Cardiac muscle cell (in vitro differentiated cells and primary cell): ENCODE measurements around the gene MYO3B. TPM values are rescaled to one million over a fixed set of nuclear protein-coding genes. Genes with fewer than 3 reads are reported as not detected.
"Not testable (repeated sequence)": the region's sequence is repeated elsewhere in the genome, so short reads cannot be mapped to it uniquely, and the experiment has no call there.

Source experiments
- DNase-seq, 2 donors: peaks; one replicate each; pipeline versions ENCODE4 v3.0.0 to v3.0.0-alpha.2; 2010 to 2017; ENCODE audit warnings: low read depth in 1 of 2, low spot score in 1 of 2
- H3K27ac ChIP-seq: fragments of 200-600 bp; sonication (generic); 2 replicates; pipeline ENCODE4 v1.5.1; 2016
- H3K27me3 ChIP-seq: fragments of 200-600 bp; sonication (generic); 2 replicates; pipeline ENCODE4 v1.6.0; 2016; ENCODE audit warnings: control low read depth
- H3K36me3 ChIP-seq: fragments of 200-600 bp; sonication (generic); 2 replicates; pipeline ENCODE4 v1.5.1; 2016; ENCODE audit warnings: control low read depth
- H3K4me1 ChIP-seq: fragments of 200-600 bp; sonication (generic); 2 replicates; pipeline ENCODE4 v1.8.1; 2017; ENCODE audit warnings: low read depth, mild to moderate bottlenecking, mixed run types
- H3K4me3 ChIP-seq: fragments of 200-600 bp; sonication (generic); 2 replicates; pipeline ENCODE4 v1.5.1; 2016; ENCODE audit warnings: mild to moderate bottlenecking
- H3K9me3 ChIP-seq: fragments of 200-600 bp; sonication (generic); 2 replicates; pipeline ENCODE4 v1.5.1; 2017; ENCODE audit warnings: low read depth, mild to moderate bottlenecking, control low read depth
- polyA plus RNA-seq: library from polyadenylated mRNA; unstranded; fragments of >200 nt; fragmentation: Nextera tagmentation; extraction: Ambion mirVana; gene quantifications from 2 replicates; pipeline ENCODE4 v1.2.1, GENCODE V29; 2016
- total RNA-seq: library from RNA; depleted of rRNA; stranded (reverse); fragments of >200 nt; gene quantifications from 2 replicates; pipeline ENCODE4 v1.2.3, GENCODE V29; 2016
- TF ChIP-seq, protein P1 (sequence below): IDR thresholded peaks from 2 replicates; pipeline ENCODE4 v1.5.1; 2012; ENCODE audit warnings: low read depth, mild to moderate bottlenecking, low read length

Gene MYO3B
- total and polyA plus RNA-seq, 2 experiments from 2014 or later, result not detected

DNA sequence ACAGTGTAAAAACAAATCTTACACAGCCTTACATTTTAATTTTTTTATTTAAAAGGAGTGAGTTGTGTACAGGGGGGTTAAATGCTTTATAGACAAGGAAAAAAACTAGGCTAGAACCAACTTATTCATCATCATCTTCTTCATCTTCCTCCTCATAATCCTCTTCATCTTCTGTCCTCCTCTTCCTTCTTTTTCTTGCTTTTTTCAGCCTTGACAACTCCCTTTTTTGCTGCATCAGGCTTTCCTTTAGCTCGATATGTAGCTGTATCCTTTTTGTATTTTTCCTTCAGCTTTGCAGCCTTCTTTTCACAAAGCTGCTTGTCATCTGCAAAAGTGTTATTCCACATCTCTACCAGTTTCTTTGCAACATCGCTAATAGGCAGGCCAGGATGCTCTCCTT is 423.5 kb downstream of the MYO3B start:
- no peak overlapping the region for H3K4me3 ChIP-seq
- no peaks in the 10 kb centered on the region for H3K4me1 ChIP-seq
- DNase-seq, result no peak
- H3K27ac ChIP-seq, result no peak overlapping the region
- no peaks in the 10 kb centered on the region for H3K27me3 ChIP-seq
- H3K36me3 ChIP-seq, result no peaks in the 10 kb centered on the region
- H3K9me3 ChIP-seq, result no peaks in the 10 kb centered on the region
- TF ChIP-seq, protein P1, sequence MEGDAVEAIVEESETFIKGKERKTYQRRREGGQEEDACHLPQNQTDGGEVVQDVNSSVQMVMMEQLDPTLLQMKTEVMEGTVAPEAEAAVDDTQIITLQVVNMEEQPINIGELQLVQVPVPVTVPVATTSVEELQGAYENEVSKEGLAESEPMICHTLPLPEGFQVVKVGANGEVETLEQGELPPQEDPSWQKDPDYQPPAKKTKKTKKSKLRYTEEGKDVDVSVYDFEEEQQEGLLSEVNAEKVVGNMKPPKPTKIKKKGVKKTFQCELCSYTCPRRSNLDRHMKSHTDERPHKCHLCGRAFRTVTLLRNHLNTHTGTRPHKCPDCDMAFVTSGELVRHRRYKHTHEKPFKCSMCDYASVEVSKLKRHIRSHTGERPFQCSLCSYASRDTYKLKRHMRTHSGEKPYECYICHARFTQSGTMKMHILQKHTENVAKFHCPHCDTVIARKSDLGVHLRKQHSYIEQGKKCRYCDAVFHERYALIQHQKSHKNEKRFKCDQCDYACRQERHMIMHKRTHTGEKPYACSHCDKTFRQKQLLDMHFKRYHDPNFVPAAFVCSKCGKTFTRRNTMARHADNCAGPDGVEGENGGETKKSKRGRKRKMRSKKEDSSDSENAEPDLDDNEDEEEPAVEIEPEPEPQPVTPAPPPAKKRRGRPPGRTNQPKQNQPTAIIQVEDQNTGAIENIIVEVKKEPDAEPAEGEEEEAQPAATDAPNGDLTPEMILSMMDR, result no peak

DNA sequence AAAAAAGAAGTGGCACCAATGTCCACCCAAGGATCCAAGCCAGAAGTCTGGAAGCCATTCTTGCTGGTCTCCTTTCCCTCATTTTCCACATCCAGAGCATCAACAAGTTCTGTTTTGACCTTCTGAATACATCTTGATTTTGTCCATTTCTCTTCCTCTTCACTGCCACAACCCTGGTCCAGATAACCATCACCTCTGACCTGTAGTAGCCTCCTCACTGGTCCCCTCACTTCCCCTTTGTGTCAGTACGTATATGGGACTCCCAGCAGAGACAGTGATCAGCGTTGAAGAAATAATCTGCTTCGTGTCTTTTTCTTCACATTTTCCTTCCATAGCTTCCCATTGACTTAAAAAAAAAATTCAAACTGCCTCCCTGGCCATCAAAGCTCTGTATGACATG is 427.9 kb downstream of the MYO3B start:
- no peaks in the 10 kb centered on the region for H3K9me3 ChIP-seq
- H3K27ac ChIP-seq, result no peak overlapping the region
- no peak overlapping the region for H3K4me3 ChIP-seq
- DNase-seq, result no peak
- H3K27me3 ChIP-seq, result no peaks in the 10 kb centered on the region
- no peaks in the 10 kb centered on the region for H3K4me1 ChIP-seq
- no peaks in the 10 kb centered on the region for H3K36me3 ChIP-seq
- TF ChIP-seq, protein P1, result no peak

GRCh38 chr2:170607171-170607570 is 429.2 kb downstream of the MYO3B start:
- Histone ChIP-seq H3K27ac (no peak overlapping the region), H3K27me3 (no peaks in the 10 kb centered on the region), H3K36me3 (no peaks in the 10 kb centered on the region), H3K4me3 (no peak overlapping the region), H3K9me3 (no peaks in the 10 kb centered on the region), H3K4me1 (no peaks in the 10 kb centered on the region)
- TF ChIP-seq, protein P1, result no peak
- DNase-seq, result no peak

- Histone ChIP-seq H3K4me1 (no peaks in the 10 kb centered on the region), H3K36me3 (no peaks in the 10 kb centered on the region), H3K27me3 (no peaks in the 10 kb centered on the region), H3K9me3 (no peaks in the 10 kb centered on the region), H3K27ac (no peak overlapping the region), H3K4me3 (no peak overlapping the region)
- DNase-seq, result no peak
- TF ChIP-seq, protein P1, result no peak
These were observed 432.7 kb downstream of the MYO3B start for GRCh38 chr2:170610615-170611014.

DNA sequence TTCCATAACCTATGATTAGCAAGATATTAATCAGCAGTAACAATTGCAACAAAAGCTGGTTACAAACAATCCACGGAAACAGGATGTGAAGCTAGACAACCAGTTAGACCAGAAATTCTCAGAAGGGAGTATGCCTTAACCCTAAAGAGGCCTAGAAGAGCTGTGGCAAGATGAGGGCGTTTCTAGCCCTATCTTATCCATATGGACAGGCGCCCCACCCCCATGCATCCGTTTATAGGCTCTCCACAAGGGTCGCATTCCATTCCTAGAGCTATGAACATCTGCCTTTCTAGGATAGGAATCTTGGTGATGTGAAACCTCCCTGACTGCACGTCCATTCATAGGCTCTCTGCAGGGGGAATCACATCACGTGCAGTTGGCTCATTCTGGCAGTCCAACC is 441.0 kb downstream of the MYO3B start:
- H3K4me1 ChIP-seq, DNase-seq, H3K4me3 ChIP-seq, H3K9me3 ChIP-seq, H3K27me3 ChIP-seq, H3K27ac ChIP-seq, H3K36me3 ChIP-seq: not testable (repeated sequence)

- not testable (repeated sequence) for H3K4me1 ChIP-seq, H3K36me3 ChIP-seq, H3K9me3 ChIP-seq, H3K4me3 ChIP-seq, DNase-seq, H3K27me3 ChIP-seq, H3K27ac ChIP-seq
These were observed 457.1 kb downstream of the MYO3B start for GRCh38 chr2:170635094-170635493.

GRCh38 chr2:170639635-170640034 is 461.7 kb downstream of the MYO3B start:
- Histone ChIP-seq H3K4me1 (peaks cover 6% of the 10 kb centered on the region), H3K9me3 (no peaks in the 10 kb centered on the region), H3K27ac (no peak overlapping the region), H3K4me3 (no peak overlapping the region), H3K27me3 (no peaks in the 10 kb centered on the region), H3K36me3 (no peaks in the 10 kb centered on the region)
- TF ChIP-seq, protein P1, result no peak
- DNase-seq, result no peak
